ENCODE measurements around the gene LBX2.

DNA sequence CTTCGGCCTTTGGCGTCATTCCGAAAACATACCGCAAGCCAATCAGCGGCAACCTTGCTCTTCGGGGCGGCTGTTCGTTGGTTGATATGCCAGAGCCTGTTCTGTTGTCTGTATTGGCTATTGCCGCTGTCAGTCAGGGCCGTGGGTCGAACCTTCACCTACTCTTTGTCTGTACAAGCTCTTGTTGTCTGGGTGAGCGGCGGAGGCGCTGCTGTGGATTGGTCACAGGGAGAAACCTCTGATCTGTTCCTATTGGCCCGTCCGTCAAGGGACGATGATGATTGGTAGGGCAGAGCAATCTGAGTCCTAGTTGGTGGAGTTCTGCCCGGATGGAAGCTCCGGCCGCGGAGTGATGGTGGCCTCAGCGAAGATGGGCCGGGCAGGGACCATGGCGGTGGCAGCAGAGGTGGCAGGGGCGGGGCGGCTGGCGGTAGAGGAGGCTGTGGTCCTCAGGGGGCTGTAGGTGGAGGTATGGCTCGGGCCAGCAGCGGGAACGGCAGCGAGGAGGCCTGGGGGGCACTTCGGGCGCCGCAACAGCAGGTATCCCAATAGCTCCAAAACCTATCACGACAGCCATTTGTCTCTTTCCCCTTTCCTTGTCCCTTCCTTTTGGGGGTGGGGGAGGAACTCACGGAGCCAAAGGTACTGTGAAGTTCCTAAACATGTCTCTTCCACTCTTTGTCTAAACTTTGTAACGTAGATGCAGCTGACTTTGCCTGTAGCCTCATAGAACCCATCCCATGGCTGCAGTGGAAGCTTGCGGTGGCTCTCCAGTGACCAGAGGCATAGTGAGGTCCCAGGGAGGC lies 41.1 kb downstream of the LBX2 start, which contains the start of gene WBP1:
- TF ChIP-seq, protein P1, sequence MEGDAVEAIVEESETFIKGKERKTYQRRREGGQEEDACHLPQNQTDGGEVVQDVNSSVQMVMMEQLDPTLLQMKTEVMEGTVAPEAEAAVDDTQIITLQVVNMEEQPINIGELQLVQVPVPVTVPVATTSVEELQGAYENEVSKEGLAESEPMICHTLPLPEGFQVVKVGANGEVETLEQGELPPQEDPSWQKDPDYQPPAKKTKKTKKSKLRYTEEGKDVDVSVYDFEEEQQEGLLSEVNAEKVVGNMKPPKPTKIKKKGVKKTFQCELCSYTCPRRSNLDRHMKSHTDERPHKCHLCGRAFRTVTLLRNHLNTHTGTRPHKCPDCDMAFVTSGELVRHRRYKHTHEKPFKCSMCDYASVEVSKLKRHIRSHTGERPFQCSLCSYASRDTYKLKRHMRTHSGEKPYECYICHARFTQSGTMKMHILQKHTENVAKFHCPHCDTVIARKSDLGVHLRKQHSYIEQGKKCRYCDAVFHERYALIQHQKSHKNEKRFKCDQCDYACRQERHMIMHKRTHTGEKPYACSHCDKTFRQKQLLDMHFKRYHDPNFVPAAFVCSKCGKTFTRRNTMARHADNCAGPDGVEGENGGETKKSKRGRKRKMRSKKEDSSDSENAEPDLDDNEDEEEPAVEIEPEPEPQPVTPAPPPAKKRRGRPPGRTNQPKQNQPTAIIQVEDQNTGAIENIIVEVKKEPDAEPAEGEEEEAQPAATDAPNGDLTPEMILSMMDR (IDR thresholded peaks at IDR 0.05) = no peak
- no peak for TF ChIP-seq ZFX (IDR thresholded peaks at IDR 0.05; ENCODE audit: borderline replicate concordance)
